HCT116 (cell line): ENCODE measurements around the gene RAI14. TPM values are rescaled to one million over a fixed set of nuclear protein-coding genes. Genes with fewer than 3 reads are reported as not detected.

Experiments used
- ATAC-seq: fragments of 200-7000 bp; cut with Tn5 transposase; 2 replicates; pipeline ENCODE4 v1.9.1; 2020; ENCODE audit warnings: mild to moderate bottlenecking, moderate library complexity
- BruUV-seq: library from RNA; stranded (reverse); fragments of 400-500 nt; replicated peaks from 2 replicates; lab custom pipeline; 2021; lab: Mats Ljungman, UMichigan
- CTCF ChIA-PET: fragments of 300-600 bp; sonication (Branson Sonifier 250); formaldehyde crosslinking; loops from one replicate; lab custom pipeline; 2021; ENCODE audit warnings: antibody characterized with exemption; lab: Charles Lee
- POLR2A ChIA-PET: fragments of 300-600, 350-600 bp; sonication (Branson Sonifier 250); formaldehyde crosslinking; loops from one replicate; lab custom pipeline; 2021; ENCODE audit warnings: antibody characterized with exemption; lab: Charles Lee
- RAD21 ChIA-PET, 2 experiments: fragments of 300-600 bp; sonication (Branson Sonifier 250); formaldehyde crosslinking; loops; one replicate each; lab custom pipeline; 2023; ENCODE audit warnings: low total read pairs in 2 of 2; ENCODE audit not compliant: uncharacterized antibody in 2 of 2, unreplicated experiment in 2 of 2, low non-redundant PET in 1 of 2; lab: Charles Lee
- DNase-seq: peaks from one replicate; pipeline ENCODE4 v3.0.0-alpha.2; 2010; ENCODE audit warnings: low read depth, low spot score
- H2AFZ ChIP-seq: fragments of 200-600 bp; shearing (Covaris generic), sonication (generic); 2 replicates; pipeline ENCODE4 v1.6.1; 2017; ENCODE audit warnings: low read depth, mixed run types, mixed read lengths, antibody characterized with exemption, low read length; ENCODE audit not compliant: poor library complexity, severe bottlenecking
- H3K27ac ChIP-seq: 2 replicates; pipeline ENCODE4 v1.5.1; 2012; ENCODE audit warnings: low read depth, low read length
- H3K27me3 ChIP-seq: fragments of 200-600 bp; sonication (generic); 2 replicates; pipeline ENCODE4 v1.6.1; 2016; ENCODE audit warnings: mixed run types, low read length, mixed read lengths; ENCODE audit not compliant: insufficient read depth
- H3K36me3 ChIP-seq, 2 experiments: fragments of 200-500 bp in 1 of 2; fragments of 200-600 bp in 1 of 2; sonication (Bioruptor generic) in 1 of 2; sonication (generic) in 1 of 2; 2 replicates each; pipeline versions ENCODE4 v1.5.1 to v1.6.1; 2014 to 2016; ENCODE audit warnings: low read length in 2 of 2, inconsistent platforms in 1 of 2, mixed read lengths in 1 of 2, mixed run types in 1 of 2; ENCODE audit not compliant: insufficient read depth in 2 of 2, control insufficient read depth in 1 of 2
- H3K4me1 ChIP-seq, 2 experiments: fragments of 200-600 bp in 1 of 2; sonication (generic) in 1 of 2; 2 replicates each; pipeline versions ENCODE4 v1.5.1 to v1.6.1; 2012 to 2017; ENCODE audit warnings: low read length in 2 of 2, inconsistent platforms in 1 of 2, mild to moderate bottlenecking in 1 of 2, mixed read lengths in 1 of 2, mixed run types in 1 of 2, moderate library complexity in 1 of 2; ENCODE audit not compliant: insufficient read depth in 2 of 2, control insufficient read depth in 1 of 2
- H3K4me2 ChIP-seq: fragments of 200-600 bp; sonication (generic); 2 replicates; pipeline ENCODE4 v1.6.1; 2017; ENCODE audit warnings: mixed run types, low read length, mixed read lengths
- H3K4me3 ChIP-seq, 2 experiments: fragments of 200-600 bp in 1 of 2; sonication (generic) in 1 of 2; replicated peaks in 1 of 2; 2 replicates each; pipeline ENCODE4 v1.5.1; 2011 to 2016; ENCODE audit warnings: low read length in 2 of 2, control low read depth in 1 of 2, low read depth in 1 of 2, mild to moderate bottlenecking in 1 of 2, mixed read lengths in 1 of 2, mixed run types in 1 of 2
- H3K79me2 ChIP-seq: fragments of 200-600 bp; sonication (generic); 2 replicates; pipeline ENCODE4 v1.6.1; 2017; ENCODE audit warnings: mild to moderate bottlenecking, mixed run types, low read length, moderate library complexity, mixed read lengths; ENCODE audit not compliant: insufficient read depth
- H3K9ac ChIP-seq: fragments of 200-600 bp; sonication (generic); 2 replicates; pipeline ENCODE4 v1.6.1; 2016; ENCODE audit warnings: low read length, mixed read lengths
- H3K9me2 ChIP-seq: fragments of 200-600 bp; sonication (generic), shearing (Covaris generic); 2 replicates; pipeline ENCODE4 v1.6.1; 2017; ENCODE audit warnings: mixed run types, mild to moderate bottlenecking, moderate library complexity; ENCODE audit not compliant: insufficient read depth
- H3K9me3 ChIP-seq, 2 experiments: fragments of 200-500 bp in 1 of 2; fragments of 200-600 bp in 1 of 2; sonication (Bioruptor generic) in 1 of 2; sonication (generic) in 1 of 2; 2 replicates each; pipeline ENCODE4 v1.6.1; 2014 to 2017; ENCODE audit warnings: low read length in 2 of 2, mixed read lengths in 2 of 2, inconsistent platforms in 1 of 2, low read depth in 1 of 2, mild to moderate bottlenecking in 1 of 2, mixed run types in 1 of 2, moderate library complexity in 1 of 2; ENCODE audit not compliant: control insufficient read depth in 1 of 2, insufficient read depth in 1 of 2
- H4K20me1 ChIP-seq: fragments of 200-600 bp; sonication (generic), shearing (Covaris generic); 2 replicates; pipeline ENCODE4 v1.6.1; 2017; ENCODE audit warnings: mixed run types, mild to moderate bottlenecking, moderate library complexity; ENCODE audit not compliant: insufficient read depth
- ATF3 ChIP-seq: IDR thresholded peaks from 2 replicates; pipeline ENCODE4 v1.6.1; 2012
- CEBPB ChIP-seq: IDR thresholded peaks from 2 replicates; pipeline ENCODE4 v1.6.1; 2012; ENCODE audit warnings: low read depth
- EGR1 ChIP-seq: IDR thresholded peaks from 2 replicates; pipeline ENCODE4 v1.6.1; 2012; ENCODE audit warnings: low read depth
- ELF1 ChIP-seq: IDR thresholded peaks from 2 replicates; pipeline ENCODE4 v1.6.1; 2012; ENCODE audit warnings: low read depth, borderline replicate concordance
- EZH2 ChIP-seq: fragments of 200-600 bp; sonication (generic); IDR thresholded peaks from 2 replicates; pipeline ENCODE4 v1.6.1; 2017; ENCODE audit warnings: antibody characterized with exemption, mixed run types
- FOSL1 ChIP-seq: IDR thresholded peaks from 2 replicates; pipeline ENCODE4 v1.6.1; 2012; ENCODE audit warnings: low read depth
- JUND ChIP-seq: IDR thresholded peaks from 2 replicates; pipeline ENCODE4 v1.6.1; 2012
- POLR2AphosphoS5 ChIP-seq: IDR thresholded peaks from 2 replicates; pipeline ENCODE4 v1.6.1; 2011; ENCODE audit warnings: mild to moderate bottlenecking, low read depth, low read length, moderate library complexity
- RAD21 ChIP-seq: IDR thresholded peaks from 2 replicates; pipeline ENCODE4 v1.6.1; 2012; ENCODE audit warnings: low read depth, mild to moderate bottlenecking
- SIN3A ChIP-seq: IDR thresholded peaks from 2 replicates; pipeline ENCODE4 v1.6.1; 2012; ENCODE audit warnings: low read depth
- SP1 ChIP-seq: IDR thresholded peaks from 2 replicates; pipeline ENCODE4 v1.6.1; 2012; ENCODE audit warnings: low read depth
- TCF7L2 ChIP-seq: IDR thresholded peaks from 2 replicates; pipeline ENCODE4 v1.7.0; 2011; ENCODE audit warnings: borderline replicate concordance, inconsistent platforms; ENCODE audit not compliant: insufficient read depth, insufficient read length; ENCODE audit errors: extremely low read depth
- YY1 ChIP-seq: IDR thresholded peaks from 2 replicates; pipeline ENCODE4 v1.6.1; 2011; ENCODE audit warnings: low read length, low read depth, moderate library complexity, mild to moderate bottlenecking; ENCODE audit not compliant: insufficient replicate concordance; ENCODE audit errors: extremely low read depth
- ZBTB33 ChIP-seq: IDR thresholded peaks from 2 replicates; pipeline ENCODE4 v1.6.1; 2011; ENCODE audit warnings: mild to moderate bottlenecking, low read length, moderate library complexity; ENCODE audit not compliant: insufficient replicate concordance; ENCODE audit errors: extremely low read depth
- ZFX ChIP-seq: fragments of 450-650 bp; IDR thresholded peaks from 2 replicates; pipeline ENCODE4 v1.6.1; 2017
- ZNF274 ChIP-seq: fragments of 200-500 bp; sonication (Bioruptor generic); IDR thresholded peaks from 2 replicates; pipeline ENCODE4 v1.6.1; 2014; ENCODE audit warnings: mild to moderate bottlenecking, low read depth, low read length, inconsistent platforms
- intact Hi-C: fragments of 100-400 bp; cut with micrococcal nuclease; formaldehyde crosslinking; loops from 2 replicates; pipeline ENCODE4 v1.10.0; 2022
- total RNA-seq: library from RNA; stranded (reverse); gene quantifications from one replicate; pipeline ENCODE4 v1.2.1, GENCODE V29; 2021; ENCODE audit not compliant: unreplicated experiment
- TF ChIP-seq, protein P1 (sequence below): IDR thresholded peaks from 2 replicates; pipeline ENCODE4 v1.6.1; 2012
- TF ChIP-seq, protein P2 (sequence below), 3 experiments: fragments of 200-600 bp in 1 of 3; sonication (generic) in 1 of 3; IDR thresholded peaks in 2 of 3; conservative IDR thresholded peaks in 1 of 3; 2 replicates each; pipeline ENCODE4 v1.5.1; 2012 to 2017; ENCODE audit warnings: low read depth in 2 of 3, low read length in 2 of 3, antibody characterized with exemption in 1 of 3, borderline replicate concordance in 1 of 3, control low read depth in 1 of 3, mild to moderate bottlenecking in 1 of 3, mixed read lengths in 1 of 3, mixed run types in 1 of 3, moderate library complexity in 1 of 3; ENCODE audit not compliant: insufficient read depth in 1 of 3
- TF ChIP-seq, protein P3 (sequence below): IDR thresholded peaks from 2 replicates; pipeline ENCODE4 v1.6.1; 2012; ENCODE audit warnings: low read depth

Gene RAI14
- total RNA-seq, 1 experiment from 2014 or later, result 47.9 TPM

- TF ChIP-seq TCF7L2, result no peak
- TF ChIP-seq, protein P1, sequence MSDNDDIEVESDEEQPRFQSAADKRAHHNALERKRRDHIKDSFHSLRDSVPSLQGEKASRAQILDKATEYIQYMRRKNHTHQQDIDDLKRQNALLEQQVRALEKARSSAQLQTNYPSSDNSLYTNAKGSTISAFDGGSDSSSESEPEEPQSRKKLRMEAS, result no peak
- no peak for TF ChIP-seq POLR2AphosphoS5
These were observed 46.1 kb upstream of the RAI14 start (continued) for GRCh38 chr5:34609951-34610441.

DNA sequence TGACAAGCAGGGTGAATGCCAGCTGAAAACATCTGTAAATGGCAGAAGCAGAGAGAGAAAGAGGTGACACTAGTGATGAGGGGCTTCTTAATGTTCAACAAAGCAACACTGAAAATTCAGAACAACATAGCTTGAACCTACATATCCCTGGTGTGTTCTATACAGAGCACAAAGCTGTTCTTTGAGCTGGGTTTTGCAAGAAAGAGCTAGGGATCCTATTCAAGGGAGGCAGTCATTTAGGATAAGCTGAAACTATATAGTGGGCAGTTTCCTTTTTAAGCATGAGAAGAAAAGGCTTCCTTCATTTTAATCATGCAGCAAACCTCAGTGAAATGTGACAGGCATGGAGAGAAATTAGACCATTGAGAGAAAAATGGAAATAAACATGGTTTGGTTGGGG lies 45.6 kb upstream of the RAI14 start:
- RAD21 ChIA-PET, result no interaction called here
- H3K79me2 ChIP-seq, result no peaks in the 10 kb centered on the region
- H2AFZ ChIP-seq, result no peak overlapping the region
- H3K4me2 ChIP-seq, result no peak overlapping the region
- CTCF ChIA-PET, result no interaction called here
- H4K20me1 ChIP-seq, result no peaks in the 10 kb centered on the region
- no peaks in the 10 kb centered on the region for H3K36me3 ChIP-seq
- intact Hi-C loops, result no loop called here
- H3K9me2 ChIP-seq, result no peaks in the 10 kb centered on the region
- no peak overlapping the region for H3K4me3 ChIP-seq
- DNase-seq, result no peak
- no peaks in the 10 kb centered on the region for H3K9me3 ChIP-seq
- ATAC-seq, result no peak
- no peak overlapping the region for H3K27ac ChIP-seq
- H3K4me1 ChIP-seq, result peaks cover 20 to 28% of the 10 kb centered on the region in 2 experiments
- H3K27me3 ChIP-seq, result no peaks in the 10 kb centered on the region
- no peak overlapping the region for H3K9ac ChIP-seq
- BruUV-seq, result no TSS peak
- POLR2A ChIA-PET, result no interaction called here
- TF ChIP-seq ZBTB33 (no peak), SIN3A (no peak), EGR1 (no peak), ATF3 (no peak), JUND (no peak), ZNF274 (no peak), ZFX (no peak), YY1 (no peak), ELF1 (no peak), RAD21 (no peak), EZH2 (no peak), FOSL1 (no peak), CEBPB (no peak), SP1 (no peak), TCF7L2 (no peak)
- TF ChIP-seq, protein P2, sequence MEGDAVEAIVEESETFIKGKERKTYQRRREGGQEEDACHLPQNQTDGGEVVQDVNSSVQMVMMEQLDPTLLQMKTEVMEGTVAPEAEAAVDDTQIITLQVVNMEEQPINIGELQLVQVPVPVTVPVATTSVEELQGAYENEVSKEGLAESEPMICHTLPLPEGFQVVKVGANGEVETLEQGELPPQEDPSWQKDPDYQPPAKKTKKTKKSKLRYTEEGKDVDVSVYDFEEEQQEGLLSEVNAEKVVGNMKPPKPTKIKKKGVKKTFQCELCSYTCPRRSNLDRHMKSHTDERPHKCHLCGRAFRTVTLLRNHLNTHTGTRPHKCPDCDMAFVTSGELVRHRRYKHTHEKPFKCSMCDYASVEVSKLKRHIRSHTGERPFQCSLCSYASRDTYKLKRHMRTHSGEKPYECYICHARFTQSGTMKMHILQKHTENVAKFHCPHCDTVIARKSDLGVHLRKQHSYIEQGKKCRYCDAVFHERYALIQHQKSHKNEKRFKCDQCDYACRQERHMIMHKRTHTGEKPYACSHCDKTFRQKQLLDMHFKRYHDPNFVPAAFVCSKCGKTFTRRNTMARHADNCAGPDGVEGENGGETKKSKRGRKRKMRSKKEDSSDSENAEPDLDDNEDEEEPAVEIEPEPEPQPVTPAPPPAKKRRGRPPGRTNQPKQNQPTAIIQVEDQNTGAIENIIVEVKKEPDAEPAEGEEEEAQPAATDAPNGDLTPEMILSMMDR (IDR thresholded peaks at IDR 0.05 in 2 of 3, conservative IDR thresholded peaks at IDR 0.05 in 1 of 3; ENCODE audit: borderline replicate concordance in 1 of 3, insufficient read depth in 1 of 3, low read depth in 2 of 3, low read length in 2 of 3), result no peak
- TF ChIP-seq, protein P3, sequence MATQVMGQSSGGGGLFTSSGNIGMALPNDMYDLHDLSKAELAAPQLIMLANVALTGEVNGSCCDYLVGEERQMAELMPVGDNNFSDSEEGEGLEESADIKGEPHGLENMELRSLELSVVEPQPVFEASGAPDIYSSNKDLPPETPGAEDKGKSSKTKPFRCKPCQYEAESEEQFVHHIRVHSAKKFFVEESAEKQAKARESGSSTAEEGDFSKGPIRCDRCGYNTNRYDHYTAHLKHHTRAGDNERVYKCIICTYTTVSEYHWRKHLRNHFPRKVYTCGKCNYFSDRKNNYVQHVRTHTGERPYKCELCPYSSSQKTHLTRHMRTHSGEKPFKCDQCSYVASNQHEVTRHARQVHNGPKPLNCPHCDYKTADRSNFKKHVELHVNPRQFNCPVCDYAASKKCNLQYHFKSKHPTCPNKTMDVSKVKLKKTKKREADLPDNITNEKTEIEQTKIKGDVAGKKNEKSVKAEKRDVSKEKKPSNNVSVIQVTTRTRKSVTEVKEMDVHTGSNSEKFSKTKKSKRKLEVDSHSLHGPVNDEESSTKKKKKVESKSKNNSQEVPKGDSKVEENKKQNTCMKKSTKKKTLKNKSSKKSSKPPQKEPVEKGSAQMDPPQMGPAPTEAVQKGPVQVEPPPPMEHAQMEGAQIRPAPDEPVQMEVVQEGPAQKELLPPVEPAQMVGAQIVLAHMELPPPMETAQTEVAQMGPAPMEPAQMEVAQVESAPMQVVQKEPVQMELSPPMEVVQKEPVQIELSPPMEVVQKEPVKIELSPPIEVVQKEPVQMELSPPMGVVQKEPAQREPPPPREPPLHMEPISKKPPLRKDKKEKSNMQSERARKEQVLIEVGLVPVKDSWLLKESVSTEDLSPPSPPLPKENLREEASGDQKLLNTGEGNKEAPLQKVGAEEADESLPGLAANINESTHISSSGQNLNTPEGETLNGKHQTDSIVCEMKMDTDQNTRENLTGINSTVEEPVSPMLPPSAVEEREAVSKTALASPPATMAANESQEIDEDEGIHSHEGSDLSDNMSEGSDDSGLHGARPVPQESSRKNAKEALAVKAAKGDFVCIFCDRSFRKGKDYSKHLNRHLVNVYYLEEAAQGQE, result no peak
